Peyer's patch (tissue), 4 donors: Measurements from ENCODE around the gene EPB41L4A. TPM values are rescaled to one million over a fixed set of nuclear protein-coding genes. Genes with fewer than 3 reads are reported as not detected.

Experiments used
- DNase-seq, 3 donors: peaks; one replicate each; pipeline ENCODE4 v3.0.0-alpha.2; 2017 to 2019
- H3K27ac ChIP-seq, 4 donors: fragments of 200-600 bp; sonication (generic); one replicate each; pipeline ENCODE4 v1.5.1; 2016 to 2019
- H3K27me3 ChIP-seq, 2 donors: fragments of 200-600 bp; sonication (generic); one replicate each; pipeline ENCODE4 v1.5.1; 2019
- H3K36me3 ChIP-seq, 3 donors: fragments of 200-600 bp; sonication (generic); one replicate each; pipeline ENCODE4 v1.5.1; 2016 to 2019
- H3K4me1 ChIP-seq, 4 donors: fragments of 200-600 bp; sonication (generic); one replicate each; pipeline ENCODE4 v1.5.1; 2016 to 2019
- H3K4me3 ChIP-seq, 4 donors: fragments of 200-600 bp; sonication (generic); 1 replicate in 3 of 4; 2 replicates in 1 of 4; pipeline ENCODE4 v1.5.1; 2016 to 2019; ENCODE audit warnings: mild to moderate bottlenecking in 1 of 4
- H3K9me3 ChIP-seq, 4 donors: fragments of 200-600 bp; sonication (generic); one replicate each; pipeline ENCODE4 v1.5.1; 2016 to 2019; ENCODE audit warnings: mild to moderate bottlenecking in 1 of 4
- POLR2A ChIP-seq, 2 donors: fragments of 450-650 bp; IDR thresholded peaks; one replicate each; pipeline ENCODE4 v1.5.1; 2017; ENCODE audit warnings: antibody characterized with exemption in 2 of 2, mild to moderate bottlenecking in 2 of 2, moderate library complexity in 2 of 2
- total RNA-seq, 4 donors: library from RNA; depleted of rRNA; stranded (reverse); fragments of >200 nt; gene quantifications; one replicate each; pipeline ENCODE4 v1.1.0, GENCODE V29; 2016
- TF ChIP-seq, protein P1 (sequence below), 6 experiments: fragments of 450-650 bp in 4 of 6; fragments of 200-600 bp in 2 of 6; sonication (generic) in 1 of 6; IDR thresholded peaks; one replicate each; pipeline ENCODE4 v1.5.1; 2017 to 2019; ENCODE audit warnings: antibody characterized with exemption in 6 of 6, mild to moderate bottlenecking in 3 of 6, moderate library complexity in 1 of 6

EPB41L4A gene
- total RNA-seq, 4 donors from 2014 or later = 3.3 to 28.9 (median 9.0) TPM

DNA sequence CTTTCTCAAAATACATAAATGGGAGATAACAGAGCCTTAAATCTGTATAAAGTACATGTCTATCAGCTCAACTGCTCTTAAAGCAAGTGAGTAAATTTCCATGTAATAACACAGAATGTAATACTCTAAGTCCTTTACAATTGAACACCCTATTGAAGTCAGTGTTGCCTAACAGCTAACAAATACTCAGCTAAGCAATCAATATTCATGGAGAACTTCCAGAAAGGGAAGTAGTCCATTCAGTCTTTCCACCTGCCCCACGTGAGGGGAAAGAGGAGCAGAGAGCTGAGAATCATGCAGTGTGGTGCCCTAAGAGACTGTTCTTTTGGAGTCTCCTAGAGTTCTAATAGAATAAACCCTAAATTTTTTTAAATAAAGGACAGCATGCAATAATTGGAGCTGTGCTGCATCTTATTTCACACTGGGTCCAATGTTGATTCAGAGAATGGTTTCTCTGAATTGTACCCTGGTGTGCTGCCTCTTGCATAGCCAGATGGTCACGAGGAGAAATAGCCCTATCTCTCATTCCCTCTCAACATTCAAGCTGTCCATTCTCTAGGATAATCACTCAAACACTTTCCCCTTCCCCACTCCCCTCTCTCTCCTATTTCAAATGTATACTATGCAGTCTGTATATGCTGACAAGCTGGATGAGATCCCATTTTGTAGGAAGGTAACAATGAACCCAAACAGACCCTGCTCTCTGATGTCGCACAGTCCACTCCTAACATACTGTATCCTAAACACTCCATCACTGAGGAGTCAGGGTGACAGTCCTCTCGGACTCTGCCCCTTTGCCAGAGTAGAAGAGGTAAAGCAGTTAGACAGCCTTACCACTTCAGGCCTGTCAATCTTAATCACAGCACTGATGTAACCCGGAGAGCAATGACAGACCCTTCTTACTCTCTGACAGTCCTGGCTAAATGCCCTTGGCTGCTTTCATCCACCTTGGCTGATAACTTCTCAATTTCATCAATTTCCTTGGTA, 134.8 kb downstream of the EPB41L4A start:
- no peak for DNase-seq
- H3K4me1 ChIP-seq = no peaks in the 10 kb centered on the region
- no peaks in the 10 kb centered on the region for H3K9me3 ChIP-seq
- no peak overlapping the region for H3K4me3 ChIP-seq
- H3K27me3 ChIP-seq = no peaks in the 10 kb centered on the region
- no peaks in the 10 kb centered on the region for H3K36me3 ChIP-seq
- no peak overlapping the region for H3K27ac ChIP-seq
- TF ChIP-seq, protein P1, sequence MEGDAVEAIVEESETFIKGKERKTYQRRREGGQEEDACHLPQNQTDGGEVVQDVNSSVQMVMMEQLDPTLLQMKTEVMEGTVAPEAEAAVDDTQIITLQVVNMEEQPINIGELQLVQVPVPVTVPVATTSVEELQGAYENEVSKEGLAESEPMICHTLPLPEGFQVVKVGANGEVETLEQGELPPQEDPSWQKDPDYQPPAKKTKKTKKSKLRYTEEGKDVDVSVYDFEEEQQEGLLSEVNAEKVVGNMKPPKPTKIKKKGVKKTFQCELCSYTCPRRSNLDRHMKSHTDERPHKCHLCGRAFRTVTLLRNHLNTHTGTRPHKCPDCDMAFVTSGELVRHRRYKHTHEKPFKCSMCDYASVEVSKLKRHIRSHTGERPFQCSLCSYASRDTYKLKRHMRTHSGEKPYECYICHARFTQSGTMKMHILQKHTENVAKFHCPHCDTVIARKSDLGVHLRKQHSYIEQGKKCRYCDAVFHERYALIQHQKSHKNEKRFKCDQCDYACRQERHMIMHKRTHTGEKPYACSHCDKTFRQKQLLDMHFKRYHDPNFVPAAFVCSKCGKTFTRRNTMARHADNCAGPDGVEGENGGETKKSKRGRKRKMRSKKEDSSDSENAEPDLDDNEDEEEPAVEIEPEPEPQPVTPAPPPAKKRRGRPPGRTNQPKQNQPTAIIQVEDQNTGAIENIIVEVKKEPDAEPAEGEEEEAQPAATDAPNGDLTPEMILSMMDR (IDR thresholded peaks at IDR 0.05) = no peak
- TF ChIP-seq POLR2A (IDR thresholded peaks at IDR 0.05) = no peak

DNA sequence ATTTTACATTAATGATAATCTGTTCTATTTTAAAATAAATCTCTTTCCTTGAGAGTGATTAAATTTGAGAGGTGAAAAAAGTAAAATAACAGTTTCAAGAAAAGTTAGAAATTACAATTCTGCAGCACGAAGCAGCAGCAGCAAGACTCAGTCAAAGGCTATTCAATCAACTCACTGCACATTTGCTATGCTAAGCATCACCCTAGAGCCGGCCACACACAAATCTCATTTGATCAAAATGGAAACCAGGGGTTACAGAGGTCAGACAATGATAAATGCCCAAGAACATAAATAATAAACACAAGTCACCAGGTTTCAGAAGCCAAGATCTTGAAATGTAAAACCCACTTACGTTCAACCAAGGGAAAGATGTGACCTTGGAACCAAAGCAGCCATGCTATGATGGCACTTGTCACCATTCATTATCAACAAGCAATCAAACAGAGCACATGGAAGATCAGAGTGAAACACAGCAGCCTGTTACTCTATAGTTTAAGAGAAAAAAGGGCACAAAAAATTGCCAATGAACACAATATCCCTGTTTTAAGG, 136.0 kb downstream of the EPB41L4A start:
- H3K27me3 ChIP-seq = no peaks in the 10 kb centered on the region
- DNase-seq = no peak

DNA sequence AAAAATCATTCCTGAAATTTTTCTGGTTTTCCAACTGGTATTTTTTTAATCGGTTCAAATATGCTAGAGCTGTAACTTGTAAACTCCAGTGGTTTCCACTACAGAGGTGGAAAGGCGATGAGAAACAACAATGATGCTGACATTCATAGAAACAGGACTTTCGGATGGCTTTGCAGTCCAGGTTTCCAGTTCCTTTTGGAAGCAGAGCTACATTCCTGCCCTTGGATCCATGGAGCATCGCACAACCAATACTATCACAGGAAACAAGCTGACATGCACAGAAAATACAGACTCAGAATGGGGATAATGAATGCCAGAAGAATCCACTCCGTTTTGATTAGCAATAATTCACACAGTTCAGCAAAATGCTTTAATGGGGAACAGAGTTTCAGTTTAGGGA, 140.0 kb downstream of the EPB41L4A start:
- H3K27me3 ChIP-seq = no peaks in the 10 kb centered on the region
- no peak overlapping the region for H3K27ac ChIP-seq
- no peak for DNase-seq
- no peaks in the 10 kb centered on the region for H3K9me3 ChIP-seq
- no peak overlapping the region for H3K4me3 ChIP-seq
- no peaks in the 10 kb centered on the region for H3K4me1 ChIP-seq
- TF ChIP-seq POLR2A (IDR thresholded peaks at IDR 0.05) = no peak
- TF ChIP-seq, protein P1 (IDR thresholded peaks at IDR 0.05) = no peak
- no peaks in the 10 kb centered on the region for H3K36me3 ChIP-seq

More for the DNA sequence above, 136.0 kb downstream of the EPB41L4A start:
- Histone ChIP-seq H3K27ac (no peak overlapping the region), H3K4me1 (no peaks in the 10 kb centered on the region), H3K9me3 (no peaks in the 10 kb centered on the region), H3K36me3 (no peaks in the 10 kb centered on the region), H3K4me3 (no peak overlapping the region)
- TF ChIP-seq POLR2A (IDR thresholded peaks at IDR 0.05) = no peak
- TF ChIP-seq, protein P1 (IDR thresholded peaks at IDR 0.05) = no peak

DNA sequence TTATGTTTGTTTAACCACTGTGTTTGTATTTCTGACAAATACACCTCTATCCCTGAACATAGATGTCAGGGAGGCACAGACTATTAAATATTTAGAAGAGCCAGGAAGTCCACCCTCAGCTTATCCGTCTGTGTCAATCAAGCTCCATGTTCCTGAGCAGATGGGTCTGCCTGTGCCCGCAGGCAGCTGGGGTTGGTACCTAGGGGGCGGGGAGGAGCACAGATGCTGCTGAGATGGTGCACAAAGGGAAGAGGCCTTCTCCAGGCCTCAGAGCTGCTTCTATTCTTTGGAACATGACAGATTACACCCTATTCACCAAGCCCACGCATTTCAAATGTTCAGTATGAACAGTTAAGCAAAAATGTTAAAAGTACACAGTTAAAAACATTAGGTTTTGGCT, 142.1 kb downstream of the EPB41L4A start:
- TF ChIP-seq, protein P1 (IDR thresholded peaks at IDR 0.05) = no peak
- TF ChIP-seq POLR2A (IDR thresholded peaks at IDR 0.05) = no peak
- no peaks in the 10 kb centered on the region for H3K9me3 ChIP-seq
- H3K4me3 ChIP-seq = no peak overlapping the region
- no peak overlapping the region for H3K27ac ChIP-seq
- no peaks in the 10 kb centered on the region for H3K27me3 ChIP-seq
- H3K4me1 ChIP-seq = no peaks in the 10 kb centered on the region
- H3K36me3 ChIP-seq = no peaks in the 10 kb centered on the region
- DNase-seq = no peak

DNA sequence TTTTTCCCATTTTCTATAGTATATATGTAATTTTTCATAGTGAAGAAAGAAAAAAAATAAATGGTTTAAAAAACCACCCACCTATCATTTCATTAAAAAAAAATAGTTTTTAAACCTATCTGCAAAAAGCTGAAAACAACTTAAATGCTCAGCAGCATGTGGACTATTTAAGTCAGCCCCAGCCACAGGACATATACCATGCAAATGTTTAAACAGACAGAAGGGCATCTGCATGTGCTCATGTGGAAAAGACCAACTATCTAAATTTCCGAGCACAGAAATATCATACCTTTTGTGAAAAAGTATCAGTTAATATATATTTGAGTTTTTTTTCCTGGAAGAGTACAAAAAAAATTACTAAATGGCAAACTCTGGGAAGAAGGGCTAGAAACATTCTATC, 143.4 kb downstream of the EPB41L4A start:
- Histone ChIP-seq H3K9me3 (no peaks in the 10 kb centered on the region), H3K27ac (no peak overlapping the region), H3K4me1 (no peaks in the 10 kb centered on the region), H3K4me3 (no peak overlapping the region), H3K36me3 (no peaks in the 10 kb centered on the region), H3K27me3 (no peaks in the 10 kb centered on the region)
- no peak for DNase-seq
- no peak for TF ChIP-seq POLR2A (IDR thresholded peaks at IDR 0.05)
- TF ChIP-seq, protein P1 (IDR thresholded peaks at IDR 0.05) = no peak
